ENCODE measurements around the gene COA1.

GRCh38 chr7:43594020-43594419, 135.3 kb downstream of the COA1 start:
- TF ChIP-seq TAF1 (IDR thresholded peaks at IDR 0.05; ENCODE audit: low read depth) (no peak), MXI1 (conservative IDR thresholded peaks at IDR 0.05; ENCODE audit: poor library complexity, severe bottlenecking) (no peak), EZH2 (IDR thresholded peaks at IDR 0.05; ENCODE audit: borderline replicate concordance, insufficient read depth, low read length, poor library complexity, severe bottlenecking) (no peak), CTCF (IDR thresholded peaks at IDR 0.05; ENCODE audit: poor library complexity, severe bottlenecking) (no peak)

Measured in neural cell (in vitro differentiated cells).